ENCODE data around the gene DCC. TPM values are rescaled to one million over a fixed set of nuclear protein-coding genes. Genes with fewer than 3 reads are reported as not detected.
"Not testable (repeated sequence)": the region's sequence is repeated elsewhere in the genome, so short reads cannot be mapped to it uniquely, and the experiment has no call there.

DCC gene
- total RNA-seq, 1 donor from 2014 or later = 5.6 TPM

DNA sequence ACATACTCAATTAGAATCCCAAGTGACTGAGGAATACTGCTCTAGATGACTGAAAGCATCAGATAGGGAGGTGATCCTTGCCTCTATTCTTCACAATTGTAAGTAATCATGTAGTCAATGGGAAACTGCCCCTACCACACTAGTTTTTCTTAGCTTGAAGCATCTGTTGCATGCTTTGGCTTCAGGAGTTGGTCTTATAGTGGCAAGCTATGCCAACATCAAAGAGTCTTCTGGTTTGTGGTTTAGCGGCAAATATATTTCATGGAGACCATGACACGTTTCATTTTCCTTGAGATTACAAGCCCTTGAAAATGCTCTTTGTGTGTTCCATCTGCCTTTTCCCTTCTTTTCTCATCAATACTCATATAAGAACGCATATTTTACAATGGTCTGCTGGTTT lies 12.9 kb downstream of the DCC start:
- no peak overlapping the region for H3K27ac Mint-ChIP-seq (ENCODE audit: unreplicated experiment)
- TF ChIP-seq, protein P1, sequence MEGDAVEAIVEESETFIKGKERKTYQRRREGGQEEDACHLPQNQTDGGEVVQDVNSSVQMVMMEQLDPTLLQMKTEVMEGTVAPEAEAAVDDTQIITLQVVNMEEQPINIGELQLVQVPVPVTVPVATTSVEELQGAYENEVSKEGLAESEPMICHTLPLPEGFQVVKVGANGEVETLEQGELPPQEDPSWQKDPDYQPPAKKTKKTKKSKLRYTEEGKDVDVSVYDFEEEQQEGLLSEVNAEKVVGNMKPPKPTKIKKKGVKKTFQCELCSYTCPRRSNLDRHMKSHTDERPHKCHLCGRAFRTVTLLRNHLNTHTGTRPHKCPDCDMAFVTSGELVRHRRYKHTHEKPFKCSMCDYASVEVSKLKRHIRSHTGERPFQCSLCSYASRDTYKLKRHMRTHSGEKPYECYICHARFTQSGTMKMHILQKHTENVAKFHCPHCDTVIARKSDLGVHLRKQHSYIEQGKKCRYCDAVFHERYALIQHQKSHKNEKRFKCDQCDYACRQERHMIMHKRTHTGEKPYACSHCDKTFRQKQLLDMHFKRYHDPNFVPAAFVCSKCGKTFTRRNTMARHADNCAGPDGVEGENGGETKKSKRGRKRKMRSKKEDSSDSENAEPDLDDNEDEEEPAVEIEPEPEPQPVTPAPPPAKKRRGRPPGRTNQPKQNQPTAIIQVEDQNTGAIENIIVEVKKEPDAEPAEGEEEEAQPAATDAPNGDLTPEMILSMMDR (IDR thresholded peaks at IDR 0.05; ENCODE audit: partially characterized antibody, unreplicated experiment) = no peak
- H3K4me1 Mint-ChIP-seq (ENCODE audit: low read depth, unreplicated experiment) = peaks cover 7% of the 10 kb centered on the region
- peaks cover 2% of the 10 kb centered on the region for H3K27me3 Mint-ChIP-seq (ENCODE audit: unreplicated experiment)
- no peaks in the 10 kb centered on the region for H3K36me3 Mint-ChIP-seq (ENCODE audit: unreplicated experiment)
- no peaks in the 10 kb centered on the region for H3K9me3 Mint-ChIP-seq (ENCODE audit: unreplicated experiment)
- no peak for DNase-seq
- H3K4me3 Mint-ChIP-seq (ENCODE audit: unreplicated experiment) = no peak overlapping the region

DNA sequence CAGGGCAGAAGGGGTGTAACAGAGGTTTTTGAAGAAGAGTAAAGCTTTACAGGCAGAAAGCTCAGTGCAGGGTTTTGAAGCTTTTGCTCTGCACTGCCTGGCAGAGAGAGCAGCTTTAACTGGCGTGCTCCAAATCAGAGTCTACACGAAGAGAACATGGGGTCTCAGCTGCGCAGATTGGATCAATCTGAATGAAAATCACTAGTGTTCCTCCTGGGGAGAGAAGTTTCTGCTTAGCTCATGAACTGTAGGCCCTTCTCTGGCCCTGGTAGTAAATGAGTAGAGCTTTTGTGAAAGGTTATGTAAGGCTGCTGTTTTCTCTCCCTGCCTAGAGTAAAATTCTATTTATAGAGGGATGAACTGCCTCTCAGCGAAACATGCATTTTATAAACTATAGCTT lies 13.6 kb downstream of the DCC start:
- H3K9me3 Mint-ChIP-seq (ENCODE audit: unreplicated experiment) = no peaks in the 10 kb centered on the region
- peaks cover 7% of the 10 kb centered on the region for H3K4me1 Mint-ChIP-seq (ENCODE audit: low read depth, unreplicated experiment)
- no peak overlapping the region for H3K4me3 Mint-ChIP-seq (ENCODE audit: unreplicated experiment)
- peaks cover 2% of the 10 kb centered on the region for H3K27me3 Mint-ChIP-seq (ENCODE audit: unreplicated experiment)
- no peak overlapping the region for H3K27ac Mint-ChIP-seq (ENCODE audit: unreplicated experiment)
- TF ChIP-seq, protein P1 (IDR thresholded peaks at IDR 0.05; ENCODE audit: partially characterized antibody, unreplicated experiment) = no peak
- no peak for DNase-seq
- H3K36me3 Mint-ChIP-seq (ENCODE audit: unreplicated experiment) = no peaks in the 10 kb centered on the region

DNA sequence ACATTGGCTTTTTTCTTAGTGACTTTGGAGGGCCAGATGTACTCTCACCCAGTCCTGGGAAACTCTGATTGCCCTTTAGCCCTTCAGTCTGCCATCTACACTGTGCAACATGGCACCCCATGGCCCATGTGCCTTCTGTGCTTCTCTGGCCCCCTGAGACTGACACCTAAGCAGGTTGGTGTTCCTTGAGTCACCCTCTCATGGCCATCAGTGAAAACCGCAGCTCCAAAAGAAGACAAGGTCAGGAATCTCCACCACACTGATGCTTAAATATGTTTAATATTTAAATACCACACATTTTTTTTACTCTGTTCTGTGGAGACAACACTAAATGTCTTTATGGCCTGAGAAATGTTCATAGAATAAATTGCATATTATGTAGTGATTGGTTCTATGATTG lies 23.9 kb downstream of the DCC start:
- no peaks in the 10 kb centered on the region for H3K4me1 Mint-ChIP-seq (ENCODE audit: low read depth, unreplicated experiment)

DNA sequence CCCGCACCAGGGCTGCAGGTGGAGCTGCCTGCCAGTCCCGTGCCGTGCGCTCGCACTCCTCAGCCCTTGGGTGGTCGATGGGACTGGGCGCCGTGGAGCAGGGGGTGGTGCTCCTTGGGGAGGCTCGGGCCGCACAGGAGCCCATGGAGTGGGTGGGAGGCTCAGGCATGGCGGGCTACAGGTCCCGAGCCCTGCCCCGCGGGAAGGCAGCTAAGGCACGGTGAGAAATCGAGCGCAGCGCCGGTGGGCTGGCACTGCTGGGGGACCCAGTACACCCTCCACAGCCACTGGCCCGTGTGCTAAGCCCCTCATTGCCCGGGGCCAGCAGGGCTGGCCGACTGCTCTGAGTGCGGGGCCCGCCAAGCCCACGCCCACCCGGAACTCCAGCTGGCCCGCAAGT lies 26.9 kb downstream of the DCC start:
- H3K36me3 Mint-ChIP-seq (ENCODE audit: unreplicated experiment); H3K9me3 Mint-ChIP-seq (ENCODE audit: unreplicated experiment); H3K4me1 Mint-ChIP-seq (ENCODE audit: low read depth, unreplicated experiment); H3K4me3 Mint-ChIP-seq (ENCODE audit: unreplicated experiment); DNase-seq; H3K27me3 Mint-ChIP-seq (ENCODE audit: unreplicated experiment); H3K27ac Mint-ChIP-seq (ENCODE audit: unreplicated experiment): not testable (repeated sequence)

More for the DNA sequence above, 23.9 kb downstream of the DCC start:
- TF ChIP-seq, protein P1 (IDR thresholded peaks at IDR 0.05; ENCODE audit: partially characterized antibody, unreplicated experiment) = no peak
- H3K9me3 Mint-ChIP-seq (ENCODE audit: unreplicated experiment) = peaks cover 4% of the 10 kb centered on the region
- DNase-seq = no peak
- no peak overlapping the region for H3K4me3 Mint-ChIP-seq (ENCODE audit: unreplicated experiment)
- no peak overlapping the region for H3K27ac Mint-ChIP-seq (ENCODE audit: unreplicated experiment)
- no peaks in the 10 kb centered on the region for H3K36me3 Mint-ChIP-seq (ENCODE audit: unreplicated experiment)
- no peaks in the 10 kb centered on the region for H3K27me3 Mint-ChIP-seq (ENCODE audit: unreplicated experiment)

DNA sequence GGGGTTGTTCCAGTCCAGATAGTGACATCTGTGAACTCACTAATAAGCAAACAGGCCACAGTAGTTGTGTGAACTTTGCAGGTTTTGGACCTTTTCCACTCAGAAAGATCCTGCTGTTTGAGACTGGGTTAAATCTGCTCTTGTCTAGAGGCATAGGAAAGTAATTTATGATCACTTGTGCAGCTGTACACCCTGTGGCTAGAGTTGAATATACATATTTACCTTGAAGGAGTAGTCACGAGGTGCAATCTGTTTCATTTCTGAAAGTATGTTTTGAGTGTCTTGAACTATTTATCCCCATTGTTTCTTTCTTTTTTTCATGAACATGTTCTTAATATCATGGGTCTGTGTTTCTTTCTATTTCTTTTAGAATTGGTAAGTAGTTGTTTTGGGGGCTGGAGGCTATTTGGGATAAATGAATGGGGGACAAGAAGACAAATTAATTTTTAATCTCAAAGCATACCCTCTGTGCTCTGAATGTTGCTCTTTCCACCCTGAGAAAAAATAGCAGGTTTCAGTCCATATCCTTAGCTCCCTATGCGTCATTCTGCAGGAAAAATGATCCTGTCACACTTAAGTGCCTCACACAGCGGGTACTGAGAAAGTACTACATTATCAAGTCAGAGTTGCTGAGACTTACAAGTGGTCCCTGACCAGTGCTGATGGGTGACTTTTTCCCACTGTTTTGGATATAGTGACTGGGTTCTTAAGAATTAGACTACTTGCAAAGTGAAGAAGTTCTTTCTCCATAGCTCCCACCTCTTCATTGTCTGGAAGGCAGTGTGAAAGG lies 28.2 kb downstream of the DCC start:
- Mint-ChIP-seq H3K9me3 (ENCODE audit: unreplicated experiment) (peaks cover 2% of the 10 kb centered on the region), H3K4me3 (ENCODE audit: unreplicated experiment) (no peak overlapping the region), H3K36me3 (ENCODE audit: unreplicated experiment) (no peaks in the 10 kb centered on the region), H3K4me1 (ENCODE audit: low read depth, unreplicated experiment) (peaks cover 7% of the 10 kb centered on the region), H3K27ac (ENCODE audit: unreplicated experiment) (no peak overlapping the region), H3K27me3 (ENCODE audit: unreplicated experiment) (no peaks in the 10 kb centered on the region)
- no peak for DNase-seq
- TF ChIP-seq, protein P1 (IDR thresholded peaks at IDR 0.05; ENCODE audit: partially characterized antibody, unreplicated experiment) = no peak
